HG03575 (cell line): ENCODE data around the gene ETFA.

Experiments used
- ATAC-seq: cut with Tn5 transposase; IDR thresholded peaks from one replicate; pipeline ENCODE4 v1.9.1; 2021; ENCODE audit not compliant: unreplicated experiment, insufficient number of reproducible peaks, low FRiP score; ENCODE audit errors: extremely low read depth

The ETFA gene

GRCh38 chr15:76187163-76187562, 124.1 kb downstream of the ETFA start:
- no peak for ATAC-seq

GRCh38 chr15:76185716-76186115, 125.6 kb downstream of the ETFA start:
- ATAC-seq, result no peak

GRCh38 chr15:76184650-76185035, 126.6 kb downstream of the ETFA start:
- ATAC-seq, result no peak

GRCh38 chr15:76183930-76184649, 127.2 kb downstream of the ETFA start:
- ATAC-seq, result no peak

- ATAC-seq, result no peak
Observed at GRCh38 chr15:76181705-76182107, 129.6 kb downstream of the ETFA start.

GRCh38 chr15:76180321-76180720, 130.9 kb downstream of the ETFA start:
- no peak for ATAC-seq

GRCh38 chr15:76179023-76179422, 132.2 kb downstream of the ETFA start:
- no peak for ATAC-seq

GRCh38 chr15:76178296-76179000, 132.8 kb downstream of the ETFA start:
- no peak for ATAC-seq

- ATAC-seq, result no peak
Observed at GRCh38 chr15:76177491-76178040, 133.7 kb downstream of the ETFA start.

GRCh38 chr15:76176487-76177085, 134.7 kb downstream of the ETFA start:
- ATAC-seq, result no peak

GRCh38 chr15:76176059-76176458, 135.2 kb downstream of the ETFA start:
- no peak for ATAC-seq

- no peak for ATAC-seq
Observed at GRCh38 chr15:76175442-76175841, 135.8 kb downstream of the ETFA start.

GRCh38 chr15:76174654-76175053, 136.6 kb downstream of the ETFA start:
- no peak for ATAC-seq

GRCh38 chr15:76173317-76173834, 137.9 kb downstream of the ETFA start:
- ATAC-seq, result no peak

- no peak for ATAC-seq
Observed at GRCh38 chr15:76172782-76173181, 138.5 kb downstream of the ETFA start.

- no peak for ATAC-seq
Observed at GRCh38 chr15:76169911-76170800, 141.1 kb downstream of the ETFA start.

GRCh38 chr15:76169018-76169417, 142.3 kb downstream of the ETFA start:
- no peak for ATAC-seq

- no peak for ATAC-seq
Observed at GRCh38 chr15:76168237-76168984, 142.9 kb downstream of the ETFA start.
